Measurements from ENCODE around the gene ISOC2.
"Not testable (repeated sequence)": the region's sequence is repeated elsewhere in the genome, so short reads cannot be mapped to it uniquely, and the experiment has no call there.

The ISOC2 gene

DNA sequence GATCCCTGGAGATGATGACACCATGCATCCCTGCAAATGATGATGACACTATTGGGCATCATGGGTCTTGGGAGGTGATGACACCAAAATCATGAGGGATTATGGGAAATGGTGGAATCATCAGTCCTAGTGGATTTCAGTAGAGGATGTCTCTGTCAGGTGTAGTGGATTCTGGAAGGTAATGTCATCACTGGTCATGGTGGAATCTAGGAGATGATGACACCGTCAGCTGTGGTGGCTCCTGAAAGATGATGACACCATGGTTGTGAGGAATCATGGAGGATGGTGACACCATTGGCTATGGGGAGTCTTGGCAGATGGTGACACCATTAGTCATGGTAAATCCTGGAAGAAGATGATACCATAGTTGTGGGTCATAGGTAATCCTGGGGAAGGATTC, 30.3 kb downstream of the ISOC2 start:
- no peak for TF ChIP-seq CTCF (IDR thresholded peaks at IDR 0.05; ENCODE audit: low read depth, low read length)
- no peak for DNase-seq (ENCODE audit: extremely low read depth, low read depth)

DNA sequence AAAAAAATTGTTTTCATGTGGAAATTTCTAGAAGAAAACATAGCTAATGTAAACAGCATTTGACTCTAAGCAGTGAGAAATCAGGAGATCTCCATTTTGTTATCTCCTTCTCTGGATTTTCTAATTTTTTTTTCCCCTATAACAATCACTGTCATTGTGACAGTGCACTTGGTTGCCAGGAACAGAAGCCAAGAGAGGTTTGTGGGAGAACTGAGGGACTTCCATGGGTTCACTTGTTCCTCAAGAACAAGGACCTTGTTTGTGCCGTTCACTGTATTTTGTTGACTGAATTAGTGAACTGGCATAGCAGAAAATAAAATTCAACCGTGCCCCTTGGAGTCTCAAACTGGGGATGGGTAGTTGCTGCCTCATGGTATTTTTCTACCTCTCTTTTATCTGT, 35.4 kb downstream of the ISOC2 start:
- TF ChIP-seq CTCF (IDR thresholded peaks at IDR 0.05; ENCODE audit: low read depth, low read length), result no peak
- DNase-seq (ENCODE audit: extremely low read depth, low read depth), result no peak

- TF ChIP-seq CTCF (IDR thresholded peaks at IDR 0.05; ENCODE audit: low read depth, low read length), result no peak
- no peak for DNase-seq (ENCODE audit: extremely low read depth, low read depth)
Observed at GRCh38 chr19:55424518-55424917, 36.9 kb downstream of the ISOC2 start.

DNA sequence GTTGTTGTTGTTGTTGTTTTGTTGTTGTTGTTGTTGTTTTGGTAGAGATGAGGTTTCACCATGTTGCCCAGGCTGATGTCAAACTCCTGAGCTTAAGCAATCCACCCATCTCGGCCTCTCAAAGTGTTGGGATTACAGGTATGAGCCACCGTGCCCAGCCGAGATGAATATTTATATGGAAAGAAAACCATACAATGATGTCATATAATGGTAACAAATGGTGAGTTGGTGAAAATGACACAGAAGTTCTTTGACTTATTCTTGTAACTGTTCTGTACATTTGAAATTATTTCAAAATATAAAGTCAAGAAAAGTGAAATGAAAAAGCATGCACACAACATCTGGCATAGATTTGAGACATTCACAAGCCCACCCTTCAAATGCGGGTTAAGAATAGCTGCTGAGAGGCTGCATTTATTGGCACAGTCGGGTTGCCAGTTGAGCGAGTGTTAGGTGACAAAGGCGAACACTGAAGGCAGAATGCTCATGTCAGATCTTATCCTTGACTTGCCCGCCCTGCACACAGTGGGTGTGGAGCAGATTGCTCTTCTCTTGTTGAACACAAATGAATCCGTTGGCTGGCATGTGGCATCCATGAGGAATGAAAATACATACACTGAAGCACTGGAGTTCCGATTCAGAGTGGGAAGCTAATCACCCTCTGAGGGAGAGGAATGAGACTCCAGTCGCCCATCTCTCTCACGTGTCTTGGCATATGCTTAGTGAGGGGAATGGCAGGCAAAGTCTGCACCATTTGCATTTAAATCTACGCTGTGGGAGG, 38.0 kb downstream of the ISOC2 start:
- DNase-seq (ENCODE audit: extremely low read depth, low read depth), result no peak
- no peak for TF ChIP-seq CTCF (IDR thresholded peaks at IDR 0.05; ENCODE audit: low read depth, low read length)

- not testable (repeated sequence) for DNase-seq (ENCODE audit: extremely low read depth, low read depth)
Observed at GRCh38 chr19:55421281-55421680, 40.2 kb downstream of the ISOC2 start.

DNA sequence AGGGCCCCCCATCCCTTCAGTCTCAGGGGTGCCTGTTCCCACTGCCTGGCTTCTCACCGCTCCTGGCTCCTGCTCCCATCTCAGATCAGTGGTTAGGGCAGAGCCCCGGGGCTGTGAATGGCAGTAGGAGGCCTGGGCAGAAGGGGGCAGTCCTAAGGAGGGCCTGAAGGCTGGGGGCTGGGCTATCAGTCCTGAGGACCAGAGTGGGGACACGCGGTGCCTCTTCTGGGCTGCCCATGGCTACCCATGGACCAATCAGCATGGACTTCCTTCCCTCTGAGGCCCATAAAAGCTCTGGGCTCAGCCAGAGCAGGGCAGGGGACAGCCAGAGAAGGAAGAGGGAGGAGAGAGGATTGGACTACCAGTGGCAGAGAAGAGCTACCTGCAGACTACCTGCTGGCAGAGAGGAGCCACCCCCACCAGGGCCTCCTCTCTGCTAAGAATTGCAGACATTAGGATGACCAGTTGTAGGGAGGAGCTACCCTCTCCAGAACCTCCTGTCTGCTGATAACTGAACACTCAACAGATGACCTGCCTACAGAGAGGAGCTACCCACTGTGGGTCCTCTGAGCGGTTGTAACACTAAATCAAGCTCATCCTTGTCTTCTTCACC, 41.7 kb downstream of the ISOC2 start:
- no peak for TF ChIP-seq CTCF (IDR thresholded peaks at IDR 0.05; ENCODE audit: low read depth, low read length)

GRCh38 chr19:55419103-55419502, 42.3 kb downstream of the ISOC2 start:
- TF ChIP-seq CTCF (IDR thresholded peaks at IDR 0.05; ENCODE audit: low read depth, low read length), result no peak
- no peak for DNase-seq (ENCODE audit: extremely low read depth, low read depth)

More for the DNA sequence above, 41.7 kb downstream of the ISOC2 start:
- no peak for DNase-seq (ENCODE audit: extremely low read depth, low read depth)
